Rectal smooth muscle tissue (tissue), 1 donor: ENCODE measurements around the gene SMG6.

Experiments
- H3K27ac ChIP-seq: one replicate; pipeline ENCODE4 v1.7.0; 2013; ENCODE audit warnings: low read depth, low read length, inconsistent platforms
- H3K27me3 ChIP-seq: one replicate; pipeline ENCODE4 v1.7.0; 2013; ENCODE audit warnings: low read length; ENCODE audit not compliant: control insufficient read depth, insufficient read depth
- H3K36me3 ChIP-seq: one replicate; pipeline ENCODE4 v1.7.0; 2013; ENCODE audit warnings: low read length; ENCODE audit not compliant: control insufficient read depth, insufficient read depth
- H3K4me1 ChIP-seq: one replicate; pipeline ENCODE4 v1.7.0; 2013; ENCODE audit warnings: low read length; ENCODE audit not compliant: control insufficient read depth, insufficient read depth
- H3K4me3 ChIP-seq: one replicate; pipeline ENCODE4 v1.7.0; 2013; ENCODE audit warnings: low read length
- H3K9ac ChIP-seq: one replicate; pipeline ENCODE4 v1.7.0; 2013; ENCODE audit warnings: low read length

The SMG6 gene

DNA sequence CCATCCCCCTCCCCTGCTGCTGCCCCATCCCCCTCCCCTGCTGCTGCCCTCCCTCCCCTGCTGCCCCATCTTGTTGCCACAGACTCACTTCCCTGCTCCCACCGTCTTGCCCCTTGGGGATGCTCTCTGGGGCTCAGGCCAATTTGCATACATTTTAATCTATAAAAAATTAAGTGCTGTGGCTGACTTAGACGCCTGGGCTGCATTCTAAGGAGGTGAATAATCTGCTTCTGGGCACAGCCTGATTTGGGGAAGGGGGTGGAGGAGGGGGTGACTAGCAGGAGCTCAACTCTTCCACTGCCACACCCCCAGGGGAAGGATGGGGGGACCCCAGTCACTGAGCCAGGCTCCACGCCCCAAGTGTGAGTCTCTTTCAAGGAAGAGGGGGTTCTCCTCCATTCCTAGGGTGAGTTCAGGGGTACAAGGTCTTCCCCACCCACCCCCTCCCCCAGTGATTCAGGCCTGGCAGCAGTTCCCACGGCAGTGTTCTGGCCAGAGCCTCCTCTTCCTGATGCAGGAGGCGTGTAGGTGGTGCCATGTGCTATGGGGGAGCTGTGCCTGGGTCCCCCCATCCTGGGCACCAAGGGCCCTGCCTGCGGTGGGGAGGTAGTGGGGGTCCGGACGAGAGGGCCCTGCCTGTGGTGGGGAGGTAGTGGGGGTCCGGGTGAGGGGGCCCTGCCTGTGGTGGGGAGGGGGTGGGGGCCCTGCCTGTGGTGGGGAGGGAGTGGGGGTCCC is 268.6 kb downstream of the SMG6 start:
- Histone ChIP-seq H3K36me3 (peaks cover 16% of the 10 kb centered on the region), H3K4me3 (no peak overlapping the region), H3K27me3 (no peaks in the 10 kb centered on the region), H3K27ac (no peak overlapping the region), H3K9ac (no peak overlapping the region), H3K4me1 (peaks cover 7% of the 10 kb centered on the region)

DNA sequence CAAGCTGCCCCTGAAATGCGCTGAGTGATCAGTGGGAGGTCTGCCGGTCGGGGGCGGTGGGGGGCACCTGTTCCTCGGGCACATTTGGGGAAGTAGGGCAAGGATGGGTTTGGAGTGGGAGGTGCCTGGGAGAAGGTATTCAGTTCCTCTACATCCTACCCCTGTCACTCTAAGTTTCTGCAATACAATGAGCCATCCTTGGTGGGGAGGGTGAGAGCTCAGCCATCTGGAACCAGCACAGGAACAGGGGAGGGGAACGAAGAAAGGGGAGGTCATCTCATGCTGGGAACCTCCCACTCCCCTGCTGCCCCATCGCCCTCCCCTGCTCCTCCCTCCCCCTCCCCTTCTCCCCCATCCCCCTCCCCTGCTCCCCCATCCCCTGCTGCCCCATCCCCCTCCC is 269.4 kb downstream of the SMG6 start:
- Histone ChIP-seq H3K9ac (no peak overlapping the region), H3K27ac (no peak overlapping the region), H3K27me3 (no peaks in the 10 kb centered on the region), H3K4me3 (no peak overlapping the region), H3K36me3 (peaks cover 16% of the 10 kb centered on the region), H3K4me1 (peaks cover 7% of the 10 kb centered on the region)

DNA sequence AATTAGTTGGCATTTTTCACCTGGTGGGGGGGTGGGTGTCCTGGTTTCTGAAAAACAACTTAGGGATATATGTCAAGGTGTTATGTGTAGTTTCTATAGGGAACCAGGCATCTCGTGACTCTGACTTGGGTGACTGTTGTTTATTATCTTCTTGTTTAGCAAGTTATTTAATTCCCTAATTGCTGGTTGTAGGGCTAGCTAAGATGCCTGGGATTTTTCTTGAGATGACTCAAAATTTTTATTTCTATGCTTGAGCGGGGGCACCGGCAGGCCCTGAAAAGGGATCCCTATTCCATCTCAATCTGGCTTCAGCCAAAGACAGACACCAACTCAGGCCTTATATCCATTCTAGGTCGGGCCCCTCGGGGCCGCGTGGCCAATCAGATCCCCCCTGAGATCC is 270.4 kb downstream of the SMG6 start:
- no peak overlapping the region for H3K27ac ChIP-seq

DNA sequence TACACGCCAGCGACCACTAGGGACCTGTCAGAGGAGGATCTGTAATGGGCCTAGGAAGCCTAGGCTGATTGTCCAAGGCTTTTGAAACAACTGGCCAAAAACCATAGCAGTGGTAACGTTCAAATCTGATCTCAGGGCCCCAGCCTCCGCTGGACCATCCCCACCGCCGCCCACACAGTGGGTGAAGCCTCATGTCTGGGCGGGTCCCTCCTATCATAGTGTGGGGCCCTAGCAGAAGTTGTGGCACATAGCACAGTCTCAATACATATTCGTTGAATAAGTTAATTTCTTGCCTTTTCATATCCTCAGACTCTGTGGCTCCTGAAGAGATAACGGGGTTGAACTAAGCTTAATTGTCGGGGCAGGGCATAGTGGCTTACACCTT is 272.8 kb downstream of the SMG6 start:
- H3K9ac ChIP-seq = no peak overlapping the region
- peaks cover 4% of the 10 kb centered on the region for H3K27me3 ChIP-seq
- H3K4me1 ChIP-seq = peaks cover 7% of the 10 kb centered on the region
- no peak overlapping the region for H3K27ac ChIP-seq
- H3K36me3 ChIP-seq = peaks cover under 1% of the 10 kb centered on the region
- peak overlapping the region; percentile 99 for H3K4me3 ChIP-seq

More for the DNA sequence above, 270.4 kb downstream of the SMG6 start:
- Histone ChIP-seq H3K4me1 (peaks cover 7% of the 10 kb centered on the region), H3K9ac (no peak overlapping the region), H3K4me3 (no peak overlapping the region), H3K27me3 (no peaks in the 10 kb centered on the region), H3K36me3 (peaks cover 16% of the 10 kb centered on the region)

DNA sequence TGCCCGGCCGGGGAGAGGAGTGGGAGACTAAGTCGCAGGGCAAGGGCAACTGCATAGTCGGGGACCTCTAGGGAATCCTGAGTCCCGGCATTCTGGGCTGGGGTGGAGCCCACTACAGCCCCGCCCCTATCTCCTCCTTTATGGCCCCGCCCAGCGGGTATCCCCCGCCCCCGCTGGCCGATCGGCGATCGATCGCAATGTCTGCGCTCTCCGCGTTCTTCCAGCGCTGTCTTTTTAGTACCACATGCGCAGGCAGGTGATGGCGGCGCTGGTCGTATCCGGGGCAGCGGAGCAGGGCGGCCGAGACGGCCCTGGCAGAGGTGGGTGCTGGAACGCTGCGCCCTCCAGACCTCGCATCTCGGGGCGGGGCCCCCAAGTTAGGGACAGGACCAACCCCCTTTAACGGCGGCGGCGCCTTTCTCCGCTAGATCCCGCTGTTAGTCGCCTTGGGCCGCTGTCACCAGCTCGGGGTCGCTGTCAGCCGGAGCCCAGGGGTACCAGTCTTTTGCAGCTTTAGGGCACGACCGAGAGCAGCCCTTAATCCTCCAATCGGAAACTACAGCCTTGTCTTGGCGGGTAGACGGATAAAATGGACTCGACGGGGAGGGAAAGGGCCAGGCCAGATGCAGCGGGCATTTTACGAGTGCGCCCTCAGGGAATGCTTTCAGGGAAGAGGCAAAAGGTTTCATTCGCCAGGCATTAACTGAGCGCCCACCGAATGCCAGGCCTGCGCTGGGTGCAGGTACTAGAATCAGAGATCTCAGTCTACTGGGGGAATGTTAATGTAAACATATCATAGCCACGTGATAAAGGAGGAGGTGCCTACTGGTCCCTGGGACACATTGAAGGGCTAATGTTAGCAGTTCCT is 273.4 kb downstream of the SMG6 start, which contains the start of gene DPH1:
TSS of gene DPH1 (plus strand) at position 243 of the 868 bp plus-strand sequence. CDS start at position 260, 17 bp downstream.
- H3K27me3 ChIP-seq = peaks cover 4% of the 10 kb centered on the region
- peak within 1 kb of the TSS; percentile 63 for H3K27ac ChIP-seq
- peak within 1 kb of the TSS; percentile 99 for H3K4me3 ChIP-seq
- peak within 1 kb of the TSS; percentile 50 for H3K9ac ChIP-seq
- peaks cover 7% of the 10 kb centered on the region for H3K4me1 ChIP-seq
- no peaks in the 10 kb centered on the region for H3K36me3 ChIP-seq

DNA sequence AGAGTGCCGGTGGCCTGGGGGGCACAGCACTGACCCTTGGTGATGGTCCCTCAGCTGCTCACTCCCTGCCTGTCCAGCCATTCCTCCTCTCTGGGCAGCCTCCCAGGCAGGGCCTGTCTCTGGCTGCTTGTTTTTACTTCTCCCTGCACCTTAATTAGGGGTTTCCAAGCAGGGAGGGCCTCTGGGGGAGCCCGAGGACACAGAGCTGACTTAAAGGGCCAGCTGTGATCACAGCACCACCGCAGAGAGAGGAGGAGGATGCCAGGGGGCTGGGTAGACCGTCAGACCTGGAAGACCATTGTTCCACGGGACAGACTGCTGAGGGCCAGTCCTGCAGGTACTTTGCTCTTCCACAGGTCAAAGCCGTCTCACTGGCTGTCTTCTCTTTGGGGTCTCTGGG is 274.8 kb downstream of the SMG6 start:
- H3K27me3 ChIP-seq = peaks cover 4% of the 10 kb centered on the region
- H3K4me1 ChIP-seq = peaks cover 7% of the 10 kb centered on the region
- no peak overlapping the region for H3K9ac ChIP-seq
- H3K4me3 ChIP-seq = no peak overlapping the region
- no peak overlapping the region for H3K27ac ChIP-seq
- H3K36me3 ChIP-seq = no peaks in the 10 kb centered on the region

DNA sequence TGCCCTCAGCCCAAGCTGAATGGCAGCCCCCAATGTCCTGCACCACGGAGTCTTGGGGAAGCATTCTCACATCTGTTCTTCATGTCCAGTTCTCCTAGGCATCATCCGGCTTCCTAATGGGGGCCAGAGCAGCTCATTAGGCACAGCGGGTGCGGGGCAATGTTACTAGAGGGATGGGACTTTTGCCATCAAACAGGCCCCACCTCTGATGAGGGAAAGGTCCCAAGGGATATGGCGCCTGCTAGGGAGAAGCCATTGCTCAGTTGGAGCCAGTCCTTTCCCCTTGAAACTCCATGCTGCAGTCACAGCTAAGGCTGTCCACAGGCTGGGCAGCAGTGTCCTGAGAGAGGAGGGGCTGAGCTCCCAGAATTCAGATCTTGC is 275.4 kb downstream of the SMG6 start:
- no peak overlapping the region for H3K27ac ChIP-seq
- H3K4me3 ChIP-seq = no peak overlapping the region
- H3K4me1 ChIP-seq = peaks cover 7% of the 10 kb centered on the region
- H3K27me3 ChIP-seq = peaks cover 4% of the 10 kb centered on the region
- no peaks in the 10 kb centered on the region for H3K36me3 ChIP-seq
- H3K9ac ChIP-seq = no peak overlapping the region

DNA sequence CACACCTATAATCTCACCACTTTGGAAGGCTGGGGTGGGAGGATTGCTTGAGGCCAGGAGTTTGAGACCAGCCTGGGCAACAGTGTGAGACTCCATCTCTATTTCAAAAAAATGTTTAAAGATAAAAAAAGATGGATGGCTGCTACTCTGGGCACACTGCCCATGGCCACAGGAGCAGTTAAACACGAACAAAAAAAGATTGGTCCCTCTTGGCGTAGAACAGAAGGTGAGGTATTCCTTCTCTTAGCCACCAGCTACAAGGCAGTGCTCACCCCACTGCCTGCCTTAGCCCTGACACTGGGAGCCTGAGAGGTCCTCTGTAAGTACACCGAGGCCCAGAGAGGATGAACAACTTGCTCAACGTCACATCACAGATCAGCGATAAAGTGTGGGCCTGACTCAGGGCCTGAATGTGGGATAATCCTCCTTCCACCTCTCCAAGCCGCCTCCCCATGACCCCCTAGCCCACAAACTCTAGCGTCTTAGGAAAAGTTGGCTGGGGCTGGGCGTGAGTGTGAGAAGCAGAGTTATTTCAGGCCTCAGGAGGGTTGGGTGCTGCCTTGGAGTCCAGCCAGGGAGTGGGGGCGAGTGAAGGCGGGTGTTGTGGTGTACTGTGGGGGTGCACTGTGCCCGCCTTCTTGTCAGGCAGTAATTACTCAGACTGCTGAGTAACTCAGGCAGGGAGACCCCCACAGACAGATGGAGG is 275.9 kb downstream of the SMG6 start:
- H3K9ac ChIP-seq = no peak overlapping the region
- no peaks in the 10 kb centered on the region for H3K36me3 ChIP-seq
- H3K4me1 ChIP-seq = peaks cover 7% of the 10 kb centered on the region
- H3K27me3 ChIP-seq = peaks cover 4% of the 10 kb centered on the region
- no peak overlapping the region for H3K4me3 ChIP-seq
- H3K27ac ChIP-seq = no peak overlapping the region

DNA sequence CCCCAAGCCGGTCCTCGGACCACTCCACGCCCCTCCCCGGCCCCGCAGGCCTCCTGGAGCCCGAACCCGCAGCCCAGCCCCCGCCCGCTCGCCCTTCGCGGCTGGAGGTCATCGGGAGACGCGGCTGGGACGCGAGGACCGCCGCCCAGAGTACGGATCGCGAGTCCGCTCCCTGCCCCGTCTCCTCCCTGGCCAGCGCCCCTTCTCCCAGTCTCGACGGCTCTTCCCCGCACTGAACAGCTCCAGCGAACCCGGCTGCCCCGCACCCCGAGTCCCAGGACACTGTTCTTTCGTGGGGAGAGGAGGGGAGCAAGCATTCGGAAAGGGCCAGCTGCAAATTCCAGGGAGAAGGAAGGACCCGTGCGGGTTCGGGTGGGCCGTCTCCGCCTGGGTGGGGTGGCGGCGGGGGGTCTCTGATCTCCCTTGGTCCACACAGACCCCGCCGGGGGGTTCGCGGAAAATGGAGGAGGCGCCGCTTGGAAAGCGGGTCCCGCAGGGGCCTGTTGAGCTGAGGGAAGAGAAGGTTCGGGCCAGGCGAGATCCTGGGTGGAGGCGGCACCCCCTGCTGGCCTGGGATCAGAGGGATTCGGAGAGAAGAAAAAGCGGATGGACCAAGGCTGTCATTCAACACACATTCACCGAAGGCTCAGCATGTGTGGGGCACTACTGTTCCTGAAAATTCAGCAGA is 277.8 kb downstream of the SMG6 start:
- Histone ChIP-seq H3K36me3 (no peaks in the 10 kb centered on the region), H3K27ac (no peak overlapping the region), H3K4me3 (peak overlapping the region; percentile 51), H3K9ac (no peak overlapping the region), H3K27me3 (peaks cover 4% of the 10 kb centered on the region), H3K4me1 (peaks cover under 1% of the 10 kb centered on the region)

DNA sequence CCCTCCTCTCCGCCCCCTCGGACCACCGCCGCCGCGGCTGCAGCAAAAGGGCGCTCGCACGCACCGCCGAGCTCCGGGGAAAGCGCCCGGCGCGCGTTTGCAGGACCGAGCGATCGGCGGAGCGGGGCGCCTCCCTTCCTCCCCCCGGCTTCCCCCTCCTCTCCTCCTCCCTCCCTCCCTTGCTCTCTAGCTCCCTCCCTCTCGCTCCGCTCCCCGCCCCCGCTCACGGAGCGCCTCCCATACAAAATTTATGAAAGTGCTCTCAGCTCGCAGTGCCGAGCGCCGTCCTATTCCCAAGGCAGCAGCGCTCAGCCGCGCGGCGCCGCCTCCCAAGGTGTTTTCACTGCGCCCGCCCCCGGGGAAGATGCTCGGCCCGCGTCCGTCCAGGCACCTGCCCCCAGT is 278.4 kb downstream of the SMG6 start, which contains the start of gene RTN4RL1:
TSS of gene RTN4RL1 (minus strand) at position 115 of the 402 bp plus-strand sequence. CDS start 469 bp downstream, outside the sequence.
- H3K4me1 ChIP-seq = no peaks in the 10 kb centered on the region
- no peak within 1 kb of the TSS for H3K9ac ChIP-seq
- no peak within 1 kb of the TSS for H3K27ac ChIP-seq
- peak within 1 kb of the TSS; percentile 51 for H3K4me3 ChIP-seq
- H3K36me3 ChIP-seq = no peaks in the 10 kb centered on the region
- peaks cover 4% of the 10 kb centered on the region for H3K27me3 ChIP-seq

DNA sequence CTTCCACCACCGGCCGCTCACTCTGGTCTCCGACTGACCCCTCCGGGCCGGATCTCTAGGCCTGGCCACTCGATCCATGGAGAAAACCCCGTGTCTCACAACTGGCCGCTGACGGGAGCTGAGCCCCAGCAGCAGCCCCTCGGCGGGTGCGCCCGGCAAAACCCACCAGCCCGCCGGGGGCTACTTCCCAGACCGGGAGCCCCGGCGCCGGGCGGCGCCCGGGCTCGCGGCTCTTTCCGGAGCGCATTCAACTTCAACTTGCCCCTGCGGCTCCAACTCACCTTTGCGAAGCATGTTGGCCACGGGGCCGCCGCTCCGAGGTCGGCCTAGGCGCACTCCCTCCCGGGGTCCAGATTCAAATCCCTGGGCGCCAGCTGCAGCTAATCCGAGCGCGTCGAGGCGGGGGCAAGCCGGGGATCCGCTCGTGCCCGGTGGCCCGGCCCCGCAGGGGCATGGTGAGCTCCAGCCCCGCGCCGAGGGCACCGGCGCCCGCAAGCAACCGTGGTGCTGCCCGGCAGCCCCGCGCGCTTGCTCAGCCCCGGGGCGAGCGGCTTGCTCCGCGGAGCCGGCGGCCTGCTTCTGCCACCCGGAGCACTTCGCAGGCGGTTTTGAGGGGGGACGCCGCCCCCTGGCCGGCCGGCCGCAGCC is 278.9 kb downstream of the SMG6 start:
- peak overlapping the region; percentile 51 for H3K4me3 ChIP-seq
- no peaks in the 10 kb centered on the region for H3K36me3 ChIP-seq
- no peak overlapping the region for H3K9ac ChIP-seq
- H3K4me1 ChIP-seq = no peaks in the 10 kb centered on the region
- no peak overlapping the region for H3K27ac ChIP-seq
- H3K27me3 ChIP-seq = peaks cover 4% of the 10 kb centered on the region
